Measurements from ENCODE around the gene COQ8B.
A peak's percentile ranks its signal among the peaks of the same experiment; 100 is the strongest.

The COQ8B gene

GRCh38 chr19:40756502-40757110 lies 39.9 kb upstream of the COQ8B start:
- TF ChIP-seq, protein P1, sequence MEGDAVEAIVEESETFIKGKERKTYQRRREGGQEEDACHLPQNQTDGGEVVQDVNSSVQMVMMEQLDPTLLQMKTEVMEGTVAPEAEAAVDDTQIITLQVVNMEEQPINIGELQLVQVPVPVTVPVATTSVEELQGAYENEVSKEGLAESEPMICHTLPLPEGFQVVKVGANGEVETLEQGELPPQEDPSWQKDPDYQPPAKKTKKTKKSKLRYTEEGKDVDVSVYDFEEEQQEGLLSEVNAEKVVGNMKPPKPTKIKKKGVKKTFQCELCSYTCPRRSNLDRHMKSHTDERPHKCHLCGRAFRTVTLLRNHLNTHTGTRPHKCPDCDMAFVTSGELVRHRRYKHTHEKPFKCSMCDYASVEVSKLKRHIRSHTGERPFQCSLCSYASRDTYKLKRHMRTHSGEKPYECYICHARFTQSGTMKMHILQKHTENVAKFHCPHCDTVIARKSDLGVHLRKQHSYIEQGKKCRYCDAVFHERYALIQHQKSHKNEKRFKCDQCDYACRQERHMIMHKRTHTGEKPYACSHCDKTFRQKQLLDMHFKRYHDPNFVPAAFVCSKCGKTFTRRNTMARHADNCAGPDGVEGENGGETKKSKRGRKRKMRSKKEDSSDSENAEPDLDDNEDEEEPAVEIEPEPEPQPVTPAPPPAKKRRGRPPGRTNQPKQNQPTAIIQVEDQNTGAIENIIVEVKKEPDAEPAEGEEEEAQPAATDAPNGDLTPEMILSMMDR (IDR thresholded peaks at IDR 0.05; ENCODE audit: insufficient read depth, missing control alignments) = no peak
- DNase-seq (ENCODE audit: insufficient read length, low spot score) (no peak), FAIRE-seq (no peak)

DNA sequence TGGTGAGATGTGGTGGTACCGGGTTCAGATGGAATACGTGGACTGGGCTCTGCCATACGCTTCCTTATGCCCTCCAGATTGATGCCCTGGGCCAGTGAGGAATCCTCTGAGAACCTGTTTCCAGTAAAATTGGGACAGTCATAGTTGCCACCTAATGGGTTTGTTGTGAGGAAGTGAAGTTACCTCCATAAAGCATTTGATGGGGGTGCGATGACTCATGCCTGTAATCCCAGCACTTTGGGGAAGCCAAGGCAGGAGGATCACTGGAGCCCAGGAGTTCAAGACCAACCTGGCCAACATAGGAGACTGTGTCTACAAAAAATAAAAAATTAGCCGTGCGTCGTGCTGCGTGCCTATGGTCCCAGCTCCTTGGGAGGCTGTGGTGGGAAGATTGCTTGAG lies 39.1 kb upstream of the COQ8B start:
- DNase-seq (ENCODE audit: insufficient read length, low spot score) (no peak), FAIRE-seq (no peak)
- TF ChIP-seq, protein P1 (IDR thresholded peaks at IDR 0.05; ENCODE audit: insufficient read depth, missing control alignments) = no peak

DNA sequence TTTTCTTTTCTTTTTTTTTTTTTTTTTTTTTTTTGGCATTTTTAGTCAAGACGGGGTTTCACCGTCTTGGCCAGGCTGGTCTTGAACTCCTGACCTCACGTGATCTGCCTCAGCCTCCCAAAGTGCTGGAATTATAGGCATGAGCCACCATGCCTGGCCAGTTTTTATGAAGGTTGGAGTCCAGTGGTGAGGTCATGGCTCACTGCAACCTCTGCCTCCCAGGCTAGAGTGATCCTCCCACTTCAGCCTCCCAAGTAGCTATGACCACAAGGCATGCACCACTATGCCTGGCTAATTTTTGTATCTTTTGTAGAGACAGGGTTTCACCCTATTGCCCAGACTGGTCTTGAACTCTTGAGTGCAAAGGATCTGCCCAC lies 38.5 kb upstream of the COQ8B start:
- DNase-seq (ENCODE audit: insufficient read length, low spot score) (no peak), FAIRE-seq (no peak)

GRCh38 chr19:40754611-40755247 lies 38.0 kb upstream of the COQ8B start:
- no peak for FAIRE-seq
- TF ChIP-seq, protein P1 (IDR thresholded peaks at IDR 0.05; ENCODE audit: insufficient read depth, missing control alignments) = no peak
- DNase-seq (ENCODE audit: insufficient read length, low spot score) = no peak

More for the DNA sequence above, 38.5 kb upstream of the COQ8B start:
- TF ChIP-seq, protein P1 (IDR thresholded peaks at IDR 0.05; ENCODE audit: insufficient read depth, missing control alignments) = no peak

GRCh38 chr19:40752257-40752781 lies 35.6 kb upstream of the COQ8B start:
- DNase-seq (ENCODE audit: insufficient read length, low spot score) = no peak

GRCh38 chr19:40750874-40751537 lies 34.3 kb upstream of the COQ8B start, which contains the start of gene SNRPA:
Gene SNRPA, plus strand, starts transcription at chr19:40751203. Its CDS starts 206 bp downstream, at chr19:40751409.
- DNase-seq (ENCODE audit: insufficient read length, low spot score) = peak; percentile 79
- FAIRE-seq = no peak
- TF ChIP-seq, protein P1 (IDR thresholded peaks at IDR 0.05; ENCODE audit: insufficient read depth, missing control alignments) = no peak

More at GRCh38 chr19:40752257-40752781, 35.6 kb upstream of the COQ8B start:
- no peak for FAIRE-seq
- TF ChIP-seq, protein P1 (IDR thresholded peaks at IDR 0.05; ENCODE audit: insufficient read depth, missing control alignments) = no peak
